Thoracic aorta (tissue), 2 donors: ENCODE data around the gene NEXN. TPM values are rescaled to one million over a fixed set of nuclear protein-coding genes. Genes with fewer than 3 reads are reported as not detected.

Experiments used
- ATAC-seq: fragments of 150-250 bp; one replicate; pipeline ENCODE4 v1.8.0; 2017; ENCODE audit warnings: low read depth; ENCODE audit not compliant: insufficient number of reproducible peaks, low FRiP score
- DNase-seq: peaks from one replicate; pipeline ENCODE4 v3.0.0-alpha.2; 2020; ENCODE audit warnings: low spot score
- H3K27ac ChIP-seq, 2 donors: fragments of 200-600 bp; sonication (generic); 1 replicate in 1 of 2; 2 replicates in 1 of 2; pipeline ENCODE4 v1.5.1; 2016; ENCODE audit warnings: mild to moderate bottlenecking in 2 of 2, moderate library complexity in 2 of 2
- H3K27me3 ChIP-seq: fragments of 200-600 bp; sonication (generic); replicated peaks from 2 replicates; pipeline ENCODE4 v1.6.0; 2016; ENCODE audit warnings: mild to moderate bottlenecking; ENCODE audit not compliant: insufficient read depth
- H3K36me3 ChIP-seq: fragments of 200-600 bp; sonication (generic); one replicate; pipeline ENCODE4 v1.5.1; 2016
- H3K4me1 ChIP-seq, 2 donors: fragments of 200-600 bp; sonication (generic); 1 replicate in 1 of 2; 2 replicates in 1 of 2; pipeline versions ENCODE4 v1.5.1 to v1.6.0; 2016; ENCODE audit warnings: low read depth in 2 of 2, mild to moderate bottlenecking in 1 of 2; ENCODE audit not compliant: control insufficient read depth in 1 of 2
- H3K4me3 ChIP-seq: fragments of 200-600 bp; sonication (generic); 2 replicates; pipeline ENCODE4 v1.5.1; 2016; ENCODE audit warnings: mild to moderate bottlenecking
- H3K9me3 ChIP-seq: fragments of 200-600 bp; sonication (generic); 2 replicates; pipeline ENCODE4 v1.5.1; 2016
- CTCF ChIP-seq: fragments of 200-600 bp; sonication (generic); IDR thresholded peaks from one replicate; pipeline ENCODE4 v1.5.1; 2019; ENCODE audit warnings: antibody characterized with exemption
- total RNA-seq, 2 donors: library from RNA; depleted of rRNA; stranded (reverse); fragments of >200 nt; gene quantifications; one replicate each; pipeline versions ENCODE4 v1.1.0 to v1.2.3, GENCODE V29; 2016

The NEXN gene
- total RNA-seq, 2 donors from 2014 or later: 116 to 120 TPM

- Histone ChIP-seq H3K36me3 (peaks cover 50% of the 10 kb centered on the region), H3K9me3 (no peaks in the 10 kb centered on the region), H3K4me3 (no peak overlapping the region), H3K27ac (no peak overlapping the region), H3K27me3 (no peaks in the 10 kb centered on the region), H3K4me1 (peaks cover 0 to 14% of the 10 kb centered on the region in 2 donors)
- ATAC-seq (no peak), DNase-seq (no peak)
- TF ChIP-seq CTCF: no peak
Measured at GRCh38 chr1:77938651-77939050, 50.2 kb downstream of the NEXN start.

DNA sequence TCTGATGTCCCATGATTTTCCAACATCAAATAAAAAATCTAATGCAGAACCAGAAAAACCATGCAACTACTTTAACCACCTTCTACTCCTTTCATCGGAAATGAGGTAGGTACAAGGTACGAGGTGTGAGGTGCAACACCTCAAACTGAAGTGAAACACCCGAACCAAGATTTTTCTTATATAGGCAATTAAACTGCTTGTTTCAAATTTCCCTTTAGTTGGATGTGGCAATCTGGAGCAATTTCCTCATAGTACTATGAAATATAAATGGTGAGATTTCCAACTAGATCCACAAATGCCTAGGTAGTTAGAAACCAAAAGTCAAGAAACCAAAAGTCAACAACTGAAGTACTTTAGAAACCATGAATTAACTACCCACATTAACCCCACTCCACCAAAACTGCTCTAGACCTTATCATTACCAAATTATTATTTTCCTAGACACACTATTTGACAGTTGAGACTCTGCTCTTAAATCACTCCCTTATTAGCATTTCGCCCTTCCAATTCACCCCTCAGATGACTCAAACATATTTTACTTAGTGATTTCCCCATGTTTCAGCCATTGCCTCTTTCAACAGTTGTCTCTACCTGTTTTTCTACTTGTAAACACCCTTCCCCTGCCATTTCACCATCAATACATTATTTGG, 52.6 kb downstream of the NEXN start:
- H3K27me3 ChIP-seq: no peaks in the 10 kb centered on the region
- no peak overlapping the region for H3K27ac ChIP-seq
- H3K36me3 ChIP-seq: peaks cover 46% of the 10 kb centered on the region

GRCh38 chr1:77942400-77943140, 54.1 kb downstream of the NEXN start:
- no peaks in the 10 kb centered on the region for H3K27me3 ChIP-seq
- no peak overlapping the region for H3K4me3 ChIP-seq
- no peaks in the 10 kb centered on the region for H3K9me3 ChIP-seq
- peaks cover 41% of the 10 kb centered on the region for H3K36me3 ChIP-seq
- no peak overlapping the region for H3K27ac ChIP-seq
- TF ChIP-seq CTCF: no peak
- peaks cover 0 to 19% of the 10 kb centered on the region in 2 donors for H3K4me1 ChIP-seq
- no peak for DNase-seq
- ATAC-seq: no peak

More for the DNA sequence above, 52.6 kb downstream of the NEXN start:
- Histone ChIP-seq H3K4me3 (no peak overlapping the region), H3K4me1 (peaks cover 0 to 14% of the 10 kb centered on the region in 2 donors), H3K9me3 (no peaks in the 10 kb centered on the region)
- TF ChIP-seq CTCF: no peak
- ATAC-seq (no peak), DNase-seq (no peak)

DNA sequence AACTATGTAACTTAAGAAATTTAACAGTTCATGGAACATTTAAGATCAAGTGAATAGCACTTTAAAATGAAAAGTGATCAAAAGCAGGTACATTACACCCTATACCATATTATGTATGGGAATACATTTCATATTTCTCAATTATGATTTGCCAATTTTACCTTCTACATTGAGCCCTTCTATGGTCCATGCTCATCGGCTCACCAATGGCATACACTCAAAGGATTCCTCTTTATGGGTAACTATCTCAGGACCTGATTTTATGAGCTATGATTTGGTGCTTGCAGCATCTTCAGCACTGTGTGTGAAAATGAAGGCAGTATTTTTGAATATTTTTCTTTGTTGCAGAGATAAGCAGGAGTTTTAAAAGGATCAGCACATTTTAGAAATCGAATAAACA, 56.9 kb downstream of the NEXN start:
- TF ChIP-seq CTCF: no peak
- Histone ChIP-seq H3K27me3 (no peaks in the 10 kb centered on the region), H3K27ac (no peak overlapping the region), H3K9me3 (no peaks in the 10 kb centered on the region), H3K36me3 (peaks cover 42% of the 10 kb centered on the region), H3K4me1 (peaks cover 3 to 42% of the 10 kb centered on the region in 2 donors), H3K4me3 (no peak overlapping the region)
- DNase-seq (no peak), ATAC-seq (no peak)

DNA sequence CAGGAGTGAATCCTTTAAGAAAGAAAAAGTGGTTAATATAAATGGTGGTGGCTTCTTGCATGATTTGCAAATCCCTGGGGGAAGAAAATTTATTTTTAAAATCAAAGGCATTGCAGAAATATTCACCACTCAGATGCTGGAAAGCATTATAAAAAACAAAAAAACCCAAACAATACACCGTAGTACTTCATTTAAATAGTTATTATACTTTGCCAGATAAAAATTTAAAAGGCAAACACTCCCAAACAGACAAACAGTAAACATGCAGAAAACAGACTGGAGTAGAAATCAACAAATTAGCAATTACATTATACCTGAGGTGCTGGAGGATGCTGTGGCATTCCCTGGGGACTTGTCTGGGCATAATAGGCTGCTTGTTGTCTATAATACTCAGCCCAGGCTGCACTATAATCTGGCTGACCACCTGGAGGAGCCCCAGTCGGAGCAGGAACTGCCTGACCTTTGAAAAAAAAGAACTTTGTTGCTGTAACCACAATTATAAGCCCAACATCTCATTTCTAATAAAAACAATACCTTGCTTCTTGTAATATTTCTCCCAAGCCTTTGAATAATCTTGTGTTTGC, 60.5 kb downstream of the NEXN start:
- H3K4me1 ChIP-seq: peaks cover 5 to 34% of the 10 kb centered on the region in 2 donors
- H3K27ac ChIP-seq: no peak overlapping the region
- no peaks in the 10 kb centered on the region for H3K27me3 ChIP-seq
- H3K4me3 ChIP-seq: no peak overlapping the region
- peaks cover 33% of the 10 kb centered on the region for H3K36me3 ChIP-seq
- ATAC-seq (no peak), DNase-seq (no peak)
- H3K9me3 ChIP-seq: no peaks in the 10 kb centered on the region
- TF ChIP-seq CTCF: no peak
